ENCODE data around the gene PNMA6A. TPM values are rescaled to one million over a fixed set of nuclear protein-coding genes. Genes with fewer than 3 reads are reported as not detected.

The PNMA6A gene
- total and polyA plus RNA-seq, 2 of the 13 experiments (the other 11 are each of a cell fraction or from before 2014, with no cell fraction given), result 0.11 to 0.66 TPM

DNA sequence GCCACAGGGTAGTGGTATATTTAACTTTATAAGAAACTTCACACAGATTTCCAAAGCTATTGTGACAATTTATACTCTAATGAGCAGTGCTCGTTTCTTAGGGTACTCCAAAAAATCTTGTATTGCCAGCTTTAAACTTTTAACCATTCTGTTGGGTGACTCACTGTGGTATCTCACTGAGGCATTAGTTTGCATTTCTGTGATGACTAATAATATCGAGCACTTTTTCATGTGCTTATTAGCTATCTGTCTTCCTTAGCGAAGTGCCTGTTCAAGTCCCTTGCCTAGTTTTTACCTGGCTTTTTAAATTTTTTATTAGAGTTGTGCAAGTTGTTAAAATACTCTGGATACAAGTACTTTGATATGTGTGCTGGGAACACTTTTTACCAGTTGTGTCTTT lies 10.5 kb upstream of the PNMA6A start:
- FAIRE-seq, result no peak
- no TSS peak for BruUV-seq (replicated peaks)
- no peak for ATAC-seq

More for the DNA sequence above, 10.5 kb upstream of the PNMA6A start:
- 67% methylated on average over 3 of the region's 3 CpGs for WGBS (ENCODE audit: low lambda C conversion rate)
- DNase-seq (ENCODE audit: low spot score), result no peak
- no peaks in the 10 kb centered on the region for H3K36me3 ChIP-seq (replicated peaks in 1 of 2; ENCODE audit: control insufficient read depth in 1 of 2, insufficient read depth in 2 of 2, low read length in 2 of 2)
- H2AFZ ChIP-seq (ENCODE audit: low read length), result no peak overlapping the region
- intact Hi-C loops (cut with micrococcal nuclease; ENCODE audit: unreplicated experiment) (no loop called here), in situ Hi-C loops (cut with HindIII; ENCODE audit: extremely low pct_ligation_motif_present, low pct_unique_long_range_greater_than_20kb) (no loop called here)
- no peak overlapping the region for H3K27ac ChIP-seq (ENCODE audit: extremely low read length, insufficient read depth, low read length)
- no peak overlapping the region for H3K4me3 ChIP-seq (replicated peaks in 1 of 3; ENCODE audit: insufficient read depth in 1 of 3, low read depth in 2 of 3, low read length in 3 of 3)
- CTCF ChIA-PET (ENCODE audit: low intra/inter-chr PET ratio, low total read pairs), result no interaction called here
- H3K27me3 ChIP-seq (ENCODE audit: control insufficient read depth in 1 of 2, insufficient read depth in 2 of 2, low read length in 2 of 2), result no peaks in the 10 kb centered on the region
- H3K79me2 ChIP-seq (ENCODE audit: insufficient read depth, low read length), result no peaks in the 10 kb centered on the region
- no peak for TF ChIP-seq GFI1 (CRISPR knock-in tag; IDR thresholded peaks at IDR 0.05; ENCODE audit: borderline replicate concordance)
- TF ChIP-seq ZNF790 (CRISPR knock-in tag; IDR thresholded peaks at IDR 0.05; ENCODE audit: borderline replicate concordance), result no peak
- TF ChIP-seq NR1H2 (CRISPR knock-in tag; IDR thresholded peaks at IDR 0.05; ENCODE audit: borderline replicate concordance, low read depth), result no peak
- TF ChIP-seq, protein P1, sequence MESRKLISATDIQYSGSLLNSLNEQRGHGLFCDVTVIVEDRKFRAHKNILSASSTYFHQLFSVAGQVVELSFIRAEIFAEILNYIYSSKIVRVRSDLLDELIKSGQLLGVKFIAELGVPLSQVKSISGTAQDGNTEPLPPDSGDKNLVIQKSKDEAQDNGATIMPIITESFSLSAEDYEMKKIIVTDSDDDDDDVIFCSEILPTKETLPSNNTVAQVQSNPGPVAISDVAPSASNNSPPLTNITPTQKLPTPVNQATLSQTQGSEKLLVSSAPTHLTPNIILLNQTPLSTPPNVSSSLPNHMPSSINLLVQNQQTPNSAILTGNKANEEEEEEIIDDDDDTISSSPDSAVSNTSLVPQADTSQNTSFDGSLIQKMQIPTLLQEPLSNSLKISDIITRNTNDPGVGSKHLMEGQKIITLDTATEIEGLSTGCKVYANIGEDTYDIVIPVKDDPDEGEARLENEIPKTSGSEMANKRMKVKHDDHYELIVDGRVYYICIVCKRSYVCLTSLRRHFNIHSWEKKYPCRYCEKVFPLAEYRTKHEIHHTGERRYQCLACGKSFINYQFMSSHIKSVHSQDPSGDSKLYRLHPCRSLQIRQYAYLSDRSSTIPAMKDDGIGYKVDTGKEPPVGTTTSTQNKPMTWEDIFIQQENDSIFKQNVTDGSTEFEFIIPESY (CRISPR knock-in tag; IDR thresholded peaks at IDR 0.05), result no peak
- TF ChIP-seq PRPF4 (IDR thresholded peaks at IDR 0.05; ENCODE audit: low read depth, low read length, poor library complexity, severe bottlenecking), result no peak
- TF ChIP-seq REPIN1 (CRISPR knock-in tag; IDR thresholded peaks at IDR 0.05; ENCODE audit: borderline replicate concordance, low read depth), result no peak
- TF ChIP-seq ZNF530 (CRISPR knock-in tag; IDR thresholded peaks at IDR 0.05; ENCODE audit: low read depth), result no peak
- TF ChIP-seq ZNF672 (CRISPR knock-in tag; IDR thresholded peaks at IDR 0.05), result no peak
- TF ChIP-seq TBL1XR1 (IDR thresholded peaks at IDR 0.05; ENCODE audit: borderline replicate concordance, low read length, partially characterized antibody), result no peak
- TF ChIP-seq JUND (CRISPR knock-in tag; IDR thresholded peaks at IDR 0.05), result no peak
- TF ChIP-seq, protein P2, sequence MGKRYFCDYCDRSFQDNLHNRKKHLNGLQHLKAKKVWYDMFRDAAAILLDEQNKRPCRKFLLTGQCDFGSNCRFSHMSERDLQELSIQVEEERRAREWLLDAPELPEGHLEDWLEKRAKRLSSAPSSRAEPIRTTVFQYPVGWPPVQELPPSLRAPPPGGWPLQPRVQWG (CRISPR knock-in tag; IDR thresholded peaks at IDR 0.05; ENCODE audit: borderline replicate concordance, low read depth), result no peak
- TF ChIP-seq MAZ (IDR thresholded peaks at IDR 0.05; ENCODE audit: borderline replicate concordance, low read depth, low read length), result no peak
- no peak for TF ChIP-seq MAZ (CRISPR knock-in tag; IDR thresholded peaks at IDR 0.05; ENCODE audit: low read depth)
- TF ChIP-seq, protein P3, sequence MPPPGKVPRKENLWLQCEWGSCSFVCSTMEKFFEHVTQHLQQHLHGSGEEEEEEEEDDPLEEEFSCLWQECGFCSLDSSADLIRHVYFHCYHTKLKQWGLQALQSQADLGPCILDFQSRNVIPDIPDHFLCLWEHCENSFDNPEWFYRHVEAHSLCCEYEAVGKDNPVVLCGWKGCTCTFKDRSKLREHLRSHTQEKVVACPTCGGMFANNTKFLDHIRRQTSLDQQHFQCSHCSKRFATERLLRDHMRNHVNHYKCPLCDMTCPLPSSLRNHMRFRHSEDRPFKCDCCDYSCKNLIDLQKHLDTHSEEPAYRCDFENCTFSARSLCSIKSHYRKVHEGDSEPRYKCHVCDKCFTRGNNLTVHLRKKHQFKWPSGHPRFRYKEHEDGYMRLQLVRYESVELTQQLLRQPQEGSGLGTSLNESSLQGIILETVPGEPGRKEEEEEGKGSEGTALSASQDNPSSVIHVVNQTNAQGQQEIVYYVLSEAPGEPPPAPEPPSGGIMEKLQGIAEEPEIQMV (CRISPR knock-in tag; IDR thresholded peaks at IDR 0.05; ENCODE audit: low read depth), result no peak
- no peak for TF ChIP-seq TOE1 (CRISPR knock-in tag; IDR thresholded peaks at IDR 0.05)
- no peak overlapping the region for H3K9ac ChIP-seq (ENCODE audit: insufficient read depth, low read depth, low read length)
- POLR2A ChIA-PET, result no interaction called here
- H3K4me2 ChIP-seq (ENCODE audit: low read depth, low read length), result no peak overlapping the region
- no peaks in the 10 kb centered on the region for H4K20me1 ChIP-seq (ENCODE audit: insufficient read depth, low read length)
- H3K9me3 ChIP-seq (ENCODE audit: low read length), result no peaks in the 10 kb centered on the region
- H3K4me1 ChIP-seq (ENCODE audit: insufficient read depth, low read length), result peaks cover 42% of the 10 kb centered on the region
